ENCODE results near the gene CHODL. TPM values are rescaled to one million over a fixed set of nuclear protein-coding genes. Genes with fewer than 3 reads are reported as not detected.

Gene CHODL, protein sequence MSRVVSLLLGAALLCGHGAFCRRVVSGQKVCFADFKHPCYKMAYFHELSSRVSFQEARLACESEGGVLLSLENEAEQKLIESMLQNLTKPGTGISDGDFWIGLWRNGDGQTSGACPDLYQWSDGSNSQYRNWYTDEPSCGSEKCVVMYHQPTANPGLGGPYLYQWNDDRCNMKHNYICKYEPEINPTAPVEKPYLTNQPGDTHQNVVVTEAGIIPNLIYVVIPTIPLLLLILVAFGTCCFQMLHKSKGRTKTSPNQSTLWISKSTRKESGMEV
- total RNA-seq = 10 to 100 TPM in 1 of 4 donors, 1 to 10 TPM in 1, under 1 TPM in 2; 0.24 to 69.8 (median 0.86) TPM

DNA sequence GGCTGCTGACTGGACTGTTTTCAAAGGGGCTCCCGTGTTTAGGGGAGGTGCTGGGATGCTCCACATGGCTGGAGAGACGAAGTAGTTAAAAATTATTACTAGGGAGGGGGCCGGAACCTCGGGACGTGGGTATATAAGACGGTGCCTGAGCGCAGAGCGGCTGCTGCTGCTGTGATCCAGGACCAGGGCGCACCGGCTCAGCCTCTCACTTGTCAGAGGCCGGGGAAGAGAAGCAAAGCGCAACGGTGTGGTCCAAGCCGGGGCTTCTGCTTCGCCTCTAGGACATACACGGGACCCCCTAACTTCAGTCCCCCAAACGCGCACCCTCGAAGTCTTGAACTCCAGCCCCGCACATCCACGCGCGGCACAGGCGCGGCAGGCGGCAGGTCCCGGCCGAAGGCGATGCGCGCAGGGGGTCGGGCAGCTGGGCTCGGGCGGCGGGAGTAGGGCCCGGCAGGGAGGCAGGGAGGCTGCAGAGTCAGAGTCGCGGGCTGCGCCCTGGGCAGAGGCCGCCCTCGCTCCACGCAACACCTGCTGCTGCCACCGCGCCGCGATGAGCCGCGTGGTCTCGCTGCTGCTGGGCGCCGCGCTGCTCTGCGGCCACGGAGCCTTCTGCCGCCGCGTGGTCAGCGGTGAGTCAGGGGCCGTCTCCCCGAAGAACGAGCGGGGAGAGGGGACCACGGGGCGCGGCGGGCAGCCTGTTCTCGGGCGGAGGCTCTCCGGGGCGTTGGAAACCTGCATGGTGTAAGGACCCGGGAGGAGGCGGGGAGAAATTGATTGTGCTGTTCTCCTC lies at the start of gene CHODL:
Gene CHODL, plus strand, starts transcription at position 163 of the 793 bp plus-strand sequence. Its CDS starts 391 bp downstream, at position 554.
- no peak for TF ChIP-seq POLR2A (IDR thresholded peaks at IDR 0.05)
- TF ChIP-seq, protein P1, sequence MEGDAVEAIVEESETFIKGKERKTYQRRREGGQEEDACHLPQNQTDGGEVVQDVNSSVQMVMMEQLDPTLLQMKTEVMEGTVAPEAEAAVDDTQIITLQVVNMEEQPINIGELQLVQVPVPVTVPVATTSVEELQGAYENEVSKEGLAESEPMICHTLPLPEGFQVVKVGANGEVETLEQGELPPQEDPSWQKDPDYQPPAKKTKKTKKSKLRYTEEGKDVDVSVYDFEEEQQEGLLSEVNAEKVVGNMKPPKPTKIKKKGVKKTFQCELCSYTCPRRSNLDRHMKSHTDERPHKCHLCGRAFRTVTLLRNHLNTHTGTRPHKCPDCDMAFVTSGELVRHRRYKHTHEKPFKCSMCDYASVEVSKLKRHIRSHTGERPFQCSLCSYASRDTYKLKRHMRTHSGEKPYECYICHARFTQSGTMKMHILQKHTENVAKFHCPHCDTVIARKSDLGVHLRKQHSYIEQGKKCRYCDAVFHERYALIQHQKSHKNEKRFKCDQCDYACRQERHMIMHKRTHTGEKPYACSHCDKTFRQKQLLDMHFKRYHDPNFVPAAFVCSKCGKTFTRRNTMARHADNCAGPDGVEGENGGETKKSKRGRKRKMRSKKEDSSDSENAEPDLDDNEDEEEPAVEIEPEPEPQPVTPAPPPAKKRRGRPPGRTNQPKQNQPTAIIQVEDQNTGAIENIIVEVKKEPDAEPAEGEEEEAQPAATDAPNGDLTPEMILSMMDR (IDR thresholded peaks at IDR 0.05) = no peak
- Histone ChIP-seq H3K27ac (no peak within 1 kb of the TSS), H3K9me3 (no peaks in the 10 kb centered on the region), H3K36me3 (no peaks in the 10 kb centered on the region), H3K27me3 (peaks cover 0 to 17% of the 10 kb centered on the region in 2 donors), H3K4me3 (peak within 1 kb of the TSS in 1 of 2 donors; percentile 22), H3K4me1 (peaks cover 0 to 4% of the 10 kb centered on the region in 2 donors)
- DNase-seq = no peak
- intact Hi-C loops (cut with DNase I; ENCODE audit: low total_unique reads) = no loop called here

DNA sequence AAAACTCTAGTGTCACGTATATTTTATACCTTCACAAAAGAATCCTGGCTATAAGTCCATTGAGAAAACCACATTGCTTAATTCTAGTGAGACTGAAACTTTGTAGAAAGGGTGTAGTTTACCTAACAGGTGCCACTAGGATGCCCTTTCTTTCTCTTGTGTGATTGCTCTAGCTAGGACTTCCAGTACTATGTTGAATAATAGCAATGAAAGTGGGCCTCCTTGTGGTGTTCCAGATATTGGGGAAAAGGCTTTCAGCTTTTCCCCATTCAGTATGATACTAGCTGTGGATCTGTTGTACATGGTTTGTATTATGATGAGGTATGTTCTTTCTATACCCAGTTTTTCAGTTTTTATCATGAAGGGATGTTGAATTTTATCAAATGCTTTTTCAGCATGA lies 39.7 kb upstream of the CHODL start:
- Histone ChIP-seq H3K27ac (no peak overlapping the region), H3K27me3 (no peaks in the 10 kb centered on the region), H3K9me3 (no peaks in the 10 kb centered on the region), H3K4me3 (no peak overlapping the region), H3K36me3 (no peaks in the 10 kb centered on the region), H3K4me1 (no peaks in the 10 kb centered on the region)
- intact Hi-C loops (cut with DNase I; ENCODE audit: low total_unique reads) = no loop called here
- DNase-seq = no peak
- no peak for TF ChIP-seq POLR2A (IDR thresholded peaks at IDR 0.05)
- TF ChIP-seq, protein P1 (IDR thresholded peaks at IDR 0.05) = no peak

DNA sequence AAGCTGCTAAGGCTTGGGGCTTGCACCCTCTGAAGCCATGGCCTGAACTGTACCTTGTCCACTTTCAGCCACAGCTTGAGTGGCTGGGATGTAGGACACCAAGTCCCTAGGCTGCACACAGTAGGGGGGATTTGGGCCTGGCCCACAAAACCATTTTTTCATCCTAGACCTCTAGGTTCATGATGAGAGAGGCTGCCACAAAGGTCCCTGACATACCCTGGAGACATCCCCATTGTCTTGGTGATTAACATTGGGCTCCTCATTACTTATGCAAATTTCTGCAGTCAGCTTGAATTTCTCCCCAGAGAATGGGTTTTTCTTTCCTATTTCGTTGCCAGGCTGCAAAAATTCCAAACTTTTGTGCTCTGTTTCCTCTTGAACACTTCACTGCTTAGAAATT lies 26.3 kb upstream of the CHODL start:
- no peaks in the 10 kb centered on the region for H3K9me3 ChIP-seq
- no peak overlapping the region for H3K4me3 ChIP-seq
- no peak for DNase-seq
- H3K27me3 ChIP-seq = no peaks in the 10 kb centered on the region
- H3K27ac ChIP-seq = no peak overlapping the region
- H3K36me3 ChIP-seq = no peaks in the 10 kb centered on the region
- TF ChIP-seq POLR2A (IDR thresholded peaks at IDR 0.05) = no peak
- TF ChIP-seq, protein P1 (IDR thresholded peaks at IDR 0.05) = no peak
- intact Hi-C loops (cut with DNase I; ENCODE audit: low total_unique reads) = no loop called here
- no peaks in the 10 kb centered on the region for H3K4me1 ChIP-seq

DNA sequence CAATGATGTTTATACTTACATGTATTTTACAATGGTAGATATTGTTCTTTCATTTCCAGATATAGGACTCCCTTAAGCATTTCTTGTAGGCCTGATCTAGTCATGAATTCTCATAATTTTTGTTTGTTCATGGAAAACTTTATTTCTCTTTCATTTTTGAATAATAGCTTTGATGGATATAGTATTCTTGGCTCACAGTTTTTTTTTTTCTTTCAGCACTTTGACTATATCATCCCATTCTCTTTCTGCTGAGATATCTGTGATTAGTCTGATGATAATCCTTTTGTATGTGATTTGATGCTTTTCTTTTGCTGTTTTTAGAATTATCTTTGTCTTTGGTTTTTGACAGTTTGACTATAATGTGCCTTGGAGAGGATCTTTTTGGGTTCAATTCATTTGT lies 24.1 kb upstream of the CHODL start:
- H3K4me3 ChIP-seq = no peak overlapping the region
- H3K27ac ChIP-seq = no peak overlapping the region
- H3K9me3 ChIP-seq = no peaks in the 10 kb centered on the region
- H3K4me1 ChIP-seq = no peaks in the 10 kb centered on the region
- DNase-seq = no peak
- H3K36me3 ChIP-seq = no peaks in the 10 kb centered on the region
- H3K27me3 ChIP-seq = no peaks in the 10 kb centered on the region
- TF ChIP-seq, protein P1 (IDR thresholded peaks at IDR 0.05) = no peak
- no peak for TF ChIP-seq POLR2A (IDR thresholded peaks at IDR 0.05)
- intact Hi-C loops (cut with DNase I; ENCODE audit: low total_unique reads) = no loop called here

DNA sequence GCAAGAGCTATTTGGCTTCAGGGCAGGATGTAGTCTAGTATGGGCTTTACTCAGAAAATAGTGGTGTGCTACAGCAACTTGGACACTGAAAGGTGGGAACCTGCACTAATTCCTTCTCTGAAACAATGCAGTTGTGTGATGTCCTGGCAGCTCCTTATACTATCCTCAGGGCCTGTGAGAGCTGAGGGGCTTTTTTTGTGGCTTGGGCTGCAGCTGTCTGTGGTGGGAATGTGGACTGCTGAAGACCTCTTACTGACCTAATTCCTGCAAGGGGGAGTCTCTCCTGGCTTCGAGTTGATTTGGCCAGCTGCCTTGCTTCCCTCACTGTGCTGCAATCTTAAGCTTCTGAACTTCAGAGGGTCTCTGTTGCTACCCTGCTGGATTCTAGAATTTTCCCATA lies 22.3 kb upstream of the CHODL start:
- no peak for DNase-seq
- Histone ChIP-seq H3K27me3 (no peaks in the 10 kb centered on the region), H3K36me3 (no peaks in the 10 kb centered on the region), H3K4me1 (no peaks in the 10 kb centered on the region), H3K4me3 (no peak overlapping the region), H3K9me3 (no peaks in the 10 kb centered on the region), H3K27ac (no peak overlapping the region)
- no peak for TF ChIP-seq POLR2A (IDR thresholded peaks at IDR 0.05)
- TF ChIP-seq, protein P1 (IDR thresholded peaks at IDR 0.05) = no peak
- intact Hi-C loops (cut with DNase I; ENCODE audit: low total_unique reads) = no loop called here
